ENCODE results near the gene KIAA0930. TPM values are rescaled to one million over a fixed set of nuclear protein-coding genes. Genes with fewer than 3 reads are reported as not detected.

The KIAA0930 gene
- total RNA-seq, 1 donor, result 43.4 TPM

DNA sequence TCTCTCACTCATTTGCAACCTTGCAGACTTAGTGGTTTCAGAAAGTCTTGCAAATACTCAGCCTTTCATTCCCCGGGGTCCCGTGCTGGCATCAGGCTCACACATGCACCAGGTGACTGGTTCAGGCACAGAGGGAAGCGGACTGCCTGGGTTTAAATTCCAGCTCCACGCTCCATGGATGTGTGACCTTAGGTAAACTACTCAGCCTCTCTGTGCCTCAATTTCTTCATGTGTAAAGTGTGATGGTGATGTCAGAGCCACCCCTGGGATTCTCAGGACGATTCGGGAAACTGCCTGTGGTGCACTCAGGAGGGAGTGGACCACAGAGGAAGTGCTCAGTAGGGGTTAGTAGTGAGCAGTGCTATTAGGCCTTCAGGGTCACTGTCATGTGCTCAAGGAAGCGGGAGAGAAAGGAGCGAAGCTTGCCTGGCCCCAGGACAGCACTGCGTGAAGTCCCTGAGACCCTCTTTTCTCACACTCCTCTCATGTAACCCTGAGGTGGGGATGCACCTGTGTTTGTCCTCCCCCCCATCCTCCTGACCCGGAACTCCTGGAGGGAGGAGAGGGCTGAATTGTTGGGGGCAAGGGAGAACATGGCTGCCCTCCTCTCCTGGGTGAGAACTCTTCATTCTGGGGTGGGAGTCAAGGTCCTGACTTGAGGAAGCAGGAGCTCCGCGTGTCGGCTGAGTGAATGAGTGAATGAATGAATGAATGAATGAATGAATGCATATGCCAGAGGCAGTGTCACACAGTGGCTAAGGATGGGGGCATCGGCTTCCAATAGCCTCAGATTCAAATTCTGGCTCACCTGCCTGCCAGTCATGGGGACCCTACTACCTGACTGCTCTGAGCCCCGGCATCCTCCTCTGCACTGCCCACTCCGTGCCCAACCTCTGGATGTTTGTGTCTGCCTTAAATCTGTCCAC is 29.7 kb upstream of the KIAA0930 start:
- TF ChIP-seq, protein P1, sequence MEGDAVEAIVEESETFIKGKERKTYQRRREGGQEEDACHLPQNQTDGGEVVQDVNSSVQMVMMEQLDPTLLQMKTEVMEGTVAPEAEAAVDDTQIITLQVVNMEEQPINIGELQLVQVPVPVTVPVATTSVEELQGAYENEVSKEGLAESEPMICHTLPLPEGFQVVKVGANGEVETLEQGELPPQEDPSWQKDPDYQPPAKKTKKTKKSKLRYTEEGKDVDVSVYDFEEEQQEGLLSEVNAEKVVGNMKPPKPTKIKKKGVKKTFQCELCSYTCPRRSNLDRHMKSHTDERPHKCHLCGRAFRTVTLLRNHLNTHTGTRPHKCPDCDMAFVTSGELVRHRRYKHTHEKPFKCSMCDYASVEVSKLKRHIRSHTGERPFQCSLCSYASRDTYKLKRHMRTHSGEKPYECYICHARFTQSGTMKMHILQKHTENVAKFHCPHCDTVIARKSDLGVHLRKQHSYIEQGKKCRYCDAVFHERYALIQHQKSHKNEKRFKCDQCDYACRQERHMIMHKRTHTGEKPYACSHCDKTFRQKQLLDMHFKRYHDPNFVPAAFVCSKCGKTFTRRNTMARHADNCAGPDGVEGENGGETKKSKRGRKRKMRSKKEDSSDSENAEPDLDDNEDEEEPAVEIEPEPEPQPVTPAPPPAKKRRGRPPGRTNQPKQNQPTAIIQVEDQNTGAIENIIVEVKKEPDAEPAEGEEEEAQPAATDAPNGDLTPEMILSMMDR (IDR thresholded peaks at IDR 0.05; ENCODE audit: extremely low read depth, low read depth, low read length), result no peak
- Histone ChIP-seq H4K20me1 (ENCODE audit: insufficient read depth, low read length) (no peaks in the 10 kb centered on the region), H3K4me1 (ENCODE audit: insufficient read depth, low read length) (peaks cover 4% of the 10 kb centered on the region), H3K36me3 (ENCODE audit: insufficient read depth, low read length) (no peaks in the 10 kb centered on the region), H3K4me3 (ENCODE audit: insufficient read depth, low read length) (no peak overlapping the region), H2AFZ (ENCODE audit: low read length) (no peak overlapping the region), H3K4me2 (ENCODE audit: insufficient read depth, low read length) (no peak overlapping the region), H3K9me3 (ENCODE audit: low read depth, low read length) (no peaks in the 10 kb centered on the region), H3K27ac (ENCODE audit: low read depth, low read length) (no peak overlapping the region), H3K27me3 (ENCODE audit: insufficient read depth, low read length) (peaks cover 27% of the 10 kb centered on the region), H3K79me2 (ENCODE audit: insufficient read depth, low read length) (no peaks in the 10 kb centered on the region)
- DNase-seq (ENCODE audit: insufficient read length, low spot score, missing footprints), result no peak

DNA sequence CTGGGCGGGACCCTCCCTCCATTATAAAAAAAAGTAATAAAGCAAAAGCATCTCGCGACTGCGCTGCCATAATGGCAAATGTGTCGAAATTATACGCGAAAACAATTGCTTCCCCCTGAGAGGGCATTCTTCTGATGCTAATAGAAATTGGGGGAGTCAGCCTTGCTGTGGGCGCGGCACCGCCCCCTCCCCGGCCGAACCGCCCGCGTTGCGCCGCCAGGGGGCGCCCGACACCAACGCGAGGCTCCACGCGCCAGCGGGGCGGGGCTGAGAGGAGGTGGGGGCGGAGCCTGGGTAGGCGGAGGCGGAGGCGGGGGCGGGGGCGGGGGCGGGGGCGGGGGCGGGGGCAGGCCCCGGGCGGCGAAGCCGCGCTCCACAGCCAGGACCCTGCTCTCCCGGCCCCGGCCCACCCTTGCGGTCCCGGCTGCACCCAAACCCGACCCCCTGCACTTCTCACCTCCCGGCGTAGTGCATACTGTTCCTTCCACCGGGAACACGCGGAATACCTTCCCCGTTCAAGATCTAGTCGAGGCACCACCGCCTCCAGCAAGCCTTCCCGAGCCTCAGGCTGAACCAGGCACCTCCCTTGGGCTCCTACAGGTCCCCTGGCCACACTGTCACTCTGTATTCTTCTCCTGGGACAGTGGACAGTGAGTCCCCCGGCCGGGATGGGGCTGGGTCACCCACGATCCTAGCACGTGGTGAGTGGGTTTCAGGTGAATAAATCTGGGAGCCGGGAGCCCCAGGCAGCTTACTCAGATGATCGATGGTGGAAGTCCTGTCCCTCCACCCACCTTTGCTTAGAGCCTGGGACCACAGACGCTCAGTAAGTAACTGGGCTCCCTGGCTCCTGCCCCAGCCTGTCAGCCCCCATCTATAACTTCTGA is 28.5 kb upstream of the KIAA0930 start:
- peak; percentile 96 for DNase-seq (ENCODE audit: insufficient read length, low spot score, missing footprints)
- Histone ChIP-seq H3K4me2 (ENCODE audit: insufficient read depth, low read length) (peak overlapping the region; percentile 98), H3K4me1 (ENCODE audit: insufficient read depth, low read length) (peaks cover 4% of the 10 kb centered on the region), H3K36me3 (ENCODE audit: insufficient read depth, low read length) (no peaks in the 10 kb centered on the region), H3K27ac (ENCODE audit: low read depth, low read length) (no peak overlapping the region), H3K79me2 (ENCODE audit: insufficient read depth, low read length) (no peaks in the 10 kb centered on the region), H3K4me3 (ENCODE audit: insufficient read depth, low read length) (peak overlapping the region; percentile 70), H3K9me3 (ENCODE audit: low read depth, low read length) (no peaks in the 10 kb centered on the region), H3K27me3 (ENCODE audit: insufficient read depth, low read length) (peaks cover 27% of the 10 kb centered on the region), H4K20me1 (ENCODE audit: insufficient read depth, low read length) (no peaks in the 10 kb centered on the region), H2AFZ (ENCODE audit: low read length) (peak overlapping the region; percentile 83)
- TF ChIP-seq, protein P1 (IDR thresholded peaks at IDR 0.05; ENCODE audit: extremely low read depth, low read depth, low read length), result peak; percentile 61

DNA sequence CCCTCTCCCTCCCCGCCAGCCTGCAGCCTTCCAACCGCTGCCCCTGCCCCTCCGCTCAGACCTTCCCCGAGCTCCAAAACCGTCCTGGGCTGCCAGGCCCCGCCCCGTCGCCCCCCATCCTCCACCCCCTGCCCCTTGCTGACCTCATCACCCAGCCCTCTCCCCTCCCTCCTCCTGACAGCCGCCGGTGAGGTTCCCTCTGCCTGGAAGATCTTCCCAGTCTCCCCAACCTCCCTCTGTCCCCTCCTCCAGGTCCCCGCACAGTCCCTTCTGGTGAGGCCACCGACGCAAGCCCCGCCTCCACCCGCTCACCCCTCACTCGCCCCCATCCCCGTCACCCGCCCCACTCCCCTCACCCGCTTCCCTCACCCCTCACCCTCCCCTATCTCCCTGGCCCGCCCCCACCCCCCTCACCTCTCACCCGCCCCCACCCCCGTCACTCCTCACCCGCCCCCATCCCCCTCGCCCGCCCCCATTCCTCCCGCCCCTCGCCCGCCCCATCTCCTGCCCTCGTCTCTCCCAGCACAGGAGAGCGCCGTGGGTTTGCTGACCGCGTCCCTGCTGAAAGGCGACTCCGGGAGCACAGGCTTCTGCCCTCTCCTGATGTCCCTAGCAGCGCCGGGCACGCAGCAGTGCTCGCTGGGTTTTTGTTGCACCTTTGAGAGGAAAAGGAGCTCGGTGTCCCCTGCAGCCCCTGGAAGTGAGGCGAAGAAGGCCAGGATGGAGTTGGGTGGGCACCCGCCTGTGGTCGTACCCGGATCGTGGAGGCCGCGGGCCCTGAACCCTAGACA is 27.7 kb upstream of the KIAA0930 start:
- peak overlapping the region; percentile 56 for H2AFZ ChIP-seq (ENCODE audit: low read length)
- TF ChIP-seq, protein P1 (IDR thresholded peaks at IDR 0.05; ENCODE audit: extremely low read depth, low read depth, low read length), result no peak
- H3K4me3 ChIP-seq (ENCODE audit: insufficient read depth, low read length), result peak overlapping the region; percentile 70
- H3K79me2 ChIP-seq (ENCODE audit: insufficient read depth, low read length), result no peaks in the 10 kb centered on the region
- no peaks in the 10 kb centered on the region for H3K36me3 ChIP-seq (ENCODE audit: insufficient read depth, low read length)
- H4K20me1 ChIP-seq (ENCODE audit: insufficient read depth, low read length), result no peaks in the 10 kb centered on the region
- peaks cover 10% of the 10 kb centered on the region for H3K4me1 ChIP-seq (ENCODE audit: insufficient read depth, low read length)
- H3K27ac ChIP-seq (ENCODE audit: low read depth, low read length), result no peak overlapping the region
- H3K4me2 ChIP-seq (ENCODE audit: insufficient read depth, low read length), result peak overlapping the region; percentile 98
- H3K27me3 ChIP-seq (ENCODE audit: insufficient read depth, low read length), result peaks cover 27% of the 10 kb centered on the region
- DNase-seq (ENCODE audit: insufficient read length, low spot score, missing footprints), result peak; percentile 88
- no peaks in the 10 kb centered on the region for H3K9me3 ChIP-seq (ENCODE audit: low read depth, low read length)

All from osteoblast (primary cell).